ENCODE measurements around the gene SMARCA2. TPM values are rescaled to one million over a fixed set of nuclear protein-coding genes. Genes with fewer than 3 reads are reported as not detected.

The SMARCA2 gene
- polyA plus RNA-seq, 4 donors: 96.5 to 221 (median 168) TPM

DNA sequence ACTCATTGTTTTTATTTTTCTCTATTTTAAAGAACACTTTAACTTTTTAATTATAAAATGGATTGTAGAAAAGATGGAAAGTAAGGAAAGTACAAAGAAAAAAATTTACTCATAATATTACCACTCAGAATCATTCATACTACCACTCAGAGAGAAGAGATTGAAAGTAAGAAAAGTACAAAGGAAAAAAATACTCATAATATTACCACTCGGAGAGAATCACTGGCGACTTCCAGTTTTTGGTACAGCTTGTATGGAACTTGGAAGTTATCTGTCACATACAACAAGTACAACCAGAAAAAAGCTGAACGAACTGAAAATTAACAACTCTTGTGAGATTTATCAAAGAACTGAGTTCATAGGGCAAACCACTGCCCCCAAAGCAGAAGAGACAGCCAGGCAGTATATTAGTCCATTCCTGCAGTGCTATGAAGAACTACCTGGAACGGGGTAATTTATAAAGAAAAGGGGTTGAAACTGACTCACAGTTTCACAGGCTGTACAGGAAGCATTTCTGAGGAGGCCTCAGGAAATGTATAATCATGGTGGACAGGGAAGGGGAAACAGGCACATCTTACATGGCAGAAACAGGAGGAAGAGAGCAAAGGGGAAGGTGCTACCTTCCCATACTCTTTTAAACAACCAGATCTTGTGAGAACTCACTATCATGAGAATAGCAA lies 183.9 kb downstream of the SMARCA2 start:
- DNase-seq (ENCODE audit: low read depth in 4 of 4, low spot score in 3 of 4): no peak

DNA sequence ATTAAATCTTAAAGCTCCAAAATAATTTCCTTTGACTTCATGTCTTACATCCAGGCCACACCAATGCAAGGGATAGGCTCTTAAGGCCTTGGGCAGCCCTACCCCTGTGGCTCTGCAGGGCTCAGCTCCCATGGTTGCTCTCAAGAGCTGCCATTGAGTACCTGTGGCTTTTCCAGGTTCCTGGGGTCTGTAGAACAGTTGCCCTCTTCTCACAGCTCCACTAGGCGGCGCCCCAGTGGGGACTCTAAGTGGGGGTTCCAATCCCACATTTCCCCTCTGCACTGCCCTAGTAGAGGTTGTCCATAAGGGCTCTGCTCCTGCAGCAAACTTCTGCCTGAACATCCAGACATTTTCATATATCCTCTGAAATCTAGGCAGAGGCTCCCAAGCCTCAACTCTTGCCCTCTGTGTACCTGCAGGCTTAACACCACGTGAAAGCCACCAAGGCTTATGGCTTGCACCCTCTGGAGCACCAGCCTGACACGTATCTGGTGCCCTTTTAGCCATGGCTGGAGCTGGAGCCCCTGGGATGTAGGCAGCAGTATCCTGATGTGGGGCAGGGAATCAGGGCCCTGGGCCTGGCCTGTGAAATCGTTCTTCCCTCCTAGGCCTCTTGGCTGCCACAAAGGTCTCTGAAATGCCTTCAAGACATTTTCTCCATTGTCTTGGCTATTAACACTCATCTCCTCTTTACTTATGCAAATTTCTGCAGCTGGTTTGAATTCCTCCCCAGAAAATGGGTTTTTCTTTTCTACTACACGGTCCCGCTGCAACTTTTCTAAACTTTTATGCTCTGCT lies 185.1 kb downstream of the SMARCA2 start:
- no peak for DNase-seq (ENCODE audit: low read depth in 4 of 4, low spot score in 3 of 4)

DNA sequence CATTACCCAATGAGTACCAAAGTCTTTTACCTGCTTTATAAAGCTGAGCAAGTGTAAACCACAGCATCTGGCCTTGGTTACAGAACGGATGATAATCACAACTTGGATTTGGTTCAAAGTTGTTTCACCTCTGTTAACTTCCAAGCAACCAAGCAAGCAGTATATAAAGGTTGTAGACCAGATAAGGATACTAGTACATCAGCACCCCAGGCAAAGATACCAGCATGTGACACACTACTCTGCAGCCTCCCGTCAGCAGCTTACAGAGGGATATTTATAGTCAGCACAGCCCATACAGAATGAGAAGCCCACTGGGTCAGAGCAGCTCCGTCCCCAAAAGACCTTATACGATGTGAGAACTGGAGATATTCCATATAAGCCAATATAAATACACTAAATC lies 193.3 kb downstream of the SMARCA2 start:
- no peak for DNase-seq (ENCODE audit: low read depth in 4 of 4, low spot score in 3 of 4)

DNA sequence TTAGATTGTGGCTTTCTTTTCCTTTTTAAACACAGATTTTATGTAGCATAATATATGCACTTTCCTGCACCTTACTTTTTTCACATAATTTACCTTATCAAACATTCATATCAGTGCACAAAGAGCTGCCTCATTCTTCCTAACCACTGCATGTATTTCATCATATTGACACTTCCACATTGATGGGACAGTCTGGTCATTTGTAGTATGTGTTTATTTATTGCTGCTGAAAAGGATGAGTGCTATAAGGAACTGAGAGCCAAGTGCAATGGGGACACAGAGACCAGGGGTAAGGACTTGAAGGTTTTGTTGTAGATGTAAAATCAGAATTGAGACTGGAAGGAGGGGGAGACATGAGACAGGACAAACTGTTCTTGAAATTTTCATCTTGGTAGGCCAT lies 193.8 kb downstream of the SMARCA2 start:
- no peak for DNase-seq (ENCODE audit: low read depth in 4 of 4, low spot score in 3 of 4)

DNA sequence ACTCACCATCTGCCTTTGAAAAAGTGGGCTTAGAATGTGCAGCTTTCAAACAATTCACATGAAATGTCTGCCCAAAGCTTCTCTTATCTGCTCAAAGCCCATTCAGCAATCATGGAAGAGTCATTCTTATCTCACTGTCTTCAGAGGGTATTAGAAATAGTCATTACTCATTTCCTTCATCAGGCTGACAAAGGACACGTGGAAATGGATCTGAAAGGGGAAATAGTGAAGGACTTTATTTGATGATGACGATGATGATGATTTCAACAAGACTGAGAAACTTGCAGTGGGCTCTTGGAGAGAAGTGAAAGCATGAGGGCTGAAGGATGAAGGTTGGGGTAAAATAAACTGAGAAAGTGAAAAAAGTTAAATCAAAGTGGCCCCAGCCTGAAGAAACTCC lies 194.3 kb downstream of the SMARCA2 start:
- DNase-seq (ENCODE audit: low read depth in 4 of 4, low spot score in 3 of 4): no peak

DNA sequence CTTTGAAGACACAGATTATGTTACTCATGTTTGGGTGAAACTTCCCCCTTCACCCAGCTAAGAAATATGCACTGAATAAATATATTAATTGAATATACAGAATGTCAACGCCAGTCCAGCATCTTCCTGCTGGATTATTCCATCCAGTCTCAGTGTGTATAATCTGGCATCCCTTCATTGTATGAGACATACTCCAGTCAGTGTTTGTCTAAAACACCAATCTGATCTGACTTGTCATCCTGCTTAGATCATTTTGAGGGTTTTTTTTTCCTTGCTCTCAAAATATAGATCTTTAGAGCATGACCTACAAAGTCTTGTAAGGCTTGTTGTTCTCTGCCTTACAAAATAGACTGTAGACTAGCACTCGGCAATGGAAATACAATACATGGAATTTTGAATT lies 195.1 kb downstream of the SMARCA2 start:
- DNase-seq (ENCODE audit: low read depth in 4 of 4, low spot score in 3 of 4): no peak

DNA sequence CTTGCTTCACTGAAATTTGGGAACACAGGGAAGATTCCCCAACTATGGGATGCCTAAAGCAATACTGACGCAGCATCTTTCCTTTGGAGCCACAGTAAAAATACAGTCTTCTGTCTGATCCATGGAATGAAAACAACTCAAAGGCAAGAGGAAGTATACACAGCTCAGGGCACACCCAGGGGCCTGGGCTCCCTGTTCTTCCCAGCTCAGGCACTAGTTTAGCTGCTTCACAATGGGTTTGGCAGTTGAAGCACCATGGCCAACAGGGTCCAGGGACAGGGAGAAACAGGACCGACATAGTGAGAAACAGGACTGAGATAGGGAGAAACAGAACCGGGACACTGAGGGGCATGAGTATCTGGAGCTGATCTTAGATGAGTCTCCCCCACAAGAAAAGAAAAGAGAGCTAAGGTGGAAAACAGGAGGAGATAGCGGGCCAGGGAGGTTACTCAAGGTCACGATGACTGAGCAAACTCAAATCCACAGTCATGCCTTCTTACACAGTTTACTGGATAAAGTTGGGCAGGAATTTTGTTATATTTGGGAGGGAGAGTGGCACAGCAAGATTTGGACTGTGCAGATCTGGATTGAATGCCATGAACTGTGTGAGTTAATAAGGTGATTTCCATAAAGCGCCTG lies 198.8 kb downstream of the SMARCA2 start:
- no peak for DNase-seq (ENCODE audit: low read depth in 4 of 4, low spot score in 3 of 4)

DNA sequence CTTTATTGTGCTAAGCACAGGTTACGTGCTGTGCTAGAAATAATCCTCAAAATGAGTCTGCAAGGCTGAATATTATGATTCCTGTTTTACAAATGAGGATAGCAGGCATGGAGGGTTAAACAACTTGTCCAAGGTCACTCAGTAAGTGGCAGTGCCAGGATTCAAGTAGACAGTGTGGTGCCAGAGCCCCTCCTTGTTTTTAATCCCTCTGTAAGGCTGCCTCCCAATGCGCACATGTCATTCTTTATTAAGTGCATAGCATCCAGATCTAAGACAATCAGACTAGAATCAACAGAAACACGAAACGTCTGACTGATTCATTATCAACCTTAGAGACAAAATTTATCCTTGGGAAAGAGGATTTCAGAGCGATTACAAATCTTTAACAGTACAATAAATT lies 199.6 kb downstream of the SMARCA2 start:
- no peak for DNase-seq (ENCODE audit: low read depth in 4 of 4, low spot score in 3 of 4)

DNA sequence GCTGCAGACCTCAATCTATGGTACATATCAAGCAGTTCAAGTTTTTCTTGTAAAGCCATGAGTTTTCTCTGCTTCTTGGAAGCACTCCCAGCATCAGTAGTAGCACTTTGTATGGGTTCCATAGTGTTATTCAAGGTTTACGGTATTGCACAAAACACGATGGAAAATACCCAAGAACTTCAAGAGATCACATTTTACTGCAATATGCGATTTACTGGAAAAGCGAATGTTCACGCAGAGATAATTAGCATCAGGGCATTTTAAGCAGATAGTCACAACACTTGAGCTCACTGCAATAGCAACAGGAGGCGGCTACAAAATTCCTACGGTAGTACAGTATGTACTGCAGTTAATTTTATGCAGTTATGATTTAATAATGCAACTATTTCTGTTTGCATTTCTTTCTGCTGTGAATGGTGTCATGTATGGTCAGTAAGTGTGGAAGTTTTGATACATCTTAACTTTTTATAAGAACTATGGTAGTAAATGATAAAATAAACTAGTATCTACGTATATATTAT lies 200.8 kb downstream of the SMARCA2 start:
- no peak for DNase-seq (ENCODE audit: low read depth in 4 of 4, low spot score in 3 of 4)

DNA sequence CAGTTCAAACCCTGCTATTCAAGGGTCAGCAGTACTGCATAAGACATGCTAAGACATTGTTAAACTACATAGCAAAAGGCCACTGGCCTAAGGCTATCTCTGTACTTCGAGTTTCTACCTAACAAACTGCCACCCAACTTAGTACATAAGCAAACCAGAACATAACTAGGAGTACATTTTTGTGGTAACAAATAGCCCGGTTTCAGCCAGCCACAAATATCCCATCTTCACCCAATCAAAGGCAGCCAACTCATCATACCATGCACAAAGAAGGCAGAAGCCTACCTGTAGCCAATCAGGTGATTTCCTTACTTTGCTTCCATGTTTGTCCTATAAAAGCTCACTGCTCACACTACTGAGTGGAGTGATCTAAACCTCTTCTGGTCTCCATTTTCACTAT lies 201.4 kb downstream of the SMARCA2 start:
- no peak for DNase-seq (ENCODE audit: low read depth in 4 of 4, low spot score in 3 of 4)

DNA sequence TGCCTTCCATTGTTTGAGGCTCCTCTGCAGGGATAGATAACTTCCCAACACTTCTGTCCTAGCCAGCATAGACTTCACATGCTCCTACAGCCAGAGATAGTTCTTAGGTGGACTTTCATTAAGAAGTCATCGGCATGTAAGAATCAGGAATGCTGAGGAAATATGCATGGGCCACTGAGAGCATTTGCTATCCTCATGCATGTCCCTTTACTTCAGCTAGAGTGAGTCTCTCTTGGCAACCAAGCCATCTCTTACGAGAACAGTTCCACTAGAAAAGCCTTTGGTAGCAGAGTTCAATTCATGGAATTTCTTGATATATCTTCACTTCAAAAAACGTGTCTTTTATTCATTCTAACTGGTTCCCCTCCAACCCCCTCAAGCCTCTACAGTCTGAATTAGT lies 202.4 kb downstream of the SMARCA2 start:
- DNase-seq (ENCODE audit: low read depth in 4 of 4, low spot score in 3 of 4): no peak

DNA sequence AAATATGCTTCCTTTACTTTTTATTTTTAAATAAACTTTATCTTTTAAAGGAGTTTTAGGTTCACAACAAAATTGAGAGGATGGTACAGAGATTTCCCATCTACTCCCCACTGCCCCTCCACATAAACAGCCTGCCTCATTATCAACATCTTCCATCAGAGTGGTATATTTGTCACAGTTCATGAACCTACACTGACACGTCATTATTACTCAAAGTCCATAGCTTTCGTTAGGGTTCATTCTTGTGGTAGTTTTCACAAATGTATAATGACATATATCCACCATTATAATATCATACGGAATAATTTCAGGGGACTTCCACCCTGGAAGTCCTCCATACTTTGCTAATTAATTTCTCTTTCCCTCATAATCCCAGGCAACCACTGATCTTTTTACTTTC lies 204.9 kb downstream of the SMARCA2 start:
- DNase-seq (ENCODE audit: low read depth in 4 of 4, low spot score in 3 of 4): no peak

DNA sequence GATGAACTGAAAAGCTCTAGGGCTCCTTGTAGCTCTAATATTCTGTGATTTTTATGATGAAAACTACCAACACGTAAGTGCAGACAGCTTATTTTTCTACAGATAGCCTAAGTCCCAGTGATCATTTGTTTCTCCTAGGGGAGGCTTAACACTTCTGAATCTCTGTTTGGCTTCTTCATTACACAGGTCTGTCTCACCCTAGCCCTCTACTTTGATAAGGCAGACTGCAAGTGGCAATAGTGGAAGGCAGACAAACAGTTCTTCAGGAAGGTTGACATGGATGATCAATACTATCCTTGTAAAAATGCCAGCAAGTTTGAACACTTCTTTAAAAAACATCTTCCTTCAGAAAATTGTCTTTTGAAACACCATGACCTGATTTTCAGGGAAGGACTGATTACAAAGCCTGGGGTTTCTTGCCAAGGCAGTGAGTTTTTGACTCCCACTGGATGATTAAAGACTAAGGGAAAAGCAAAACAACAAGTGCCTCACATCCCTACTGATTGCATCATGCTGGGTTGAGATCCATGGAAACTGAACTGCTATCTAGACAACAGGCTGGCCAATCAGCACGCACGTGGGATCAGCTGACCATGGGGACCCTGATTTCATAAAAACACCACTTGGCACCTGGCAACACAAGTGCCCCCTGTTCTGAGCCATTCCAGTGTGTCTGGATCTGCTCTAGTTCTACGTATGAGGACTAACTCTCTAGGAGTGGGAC lies 212.2 kb downstream of the SMARCA2 start:
- DNase-seq (ENCODE audit: low read depth in 4 of 4, low spot score in 3 of 4): no peak

DNA sequence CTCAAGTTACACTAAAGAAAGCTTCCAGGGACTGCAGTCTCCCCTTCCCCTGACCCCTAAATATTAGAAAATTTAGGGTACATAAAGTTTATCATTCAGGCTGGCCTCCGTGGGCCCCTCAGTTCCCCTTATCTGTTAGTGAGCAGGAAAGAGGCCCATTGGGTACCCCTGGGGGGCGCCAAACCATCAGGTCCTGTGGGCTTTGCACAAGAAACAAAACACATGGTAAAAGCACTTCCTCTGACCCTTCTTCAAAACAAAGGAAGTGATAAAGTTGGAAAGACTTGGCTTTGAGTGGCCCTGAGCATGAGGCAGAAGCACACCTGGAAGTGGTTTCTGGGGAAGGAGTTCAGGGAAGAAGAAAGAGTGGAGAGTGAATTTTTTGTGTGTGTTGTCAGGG lies 213.0 kb downstream of the SMARCA2 start:
- no peak for DNase-seq (ENCODE audit: low read depth in 4 of 4, low spot score in 3 of 4)

DNA sequence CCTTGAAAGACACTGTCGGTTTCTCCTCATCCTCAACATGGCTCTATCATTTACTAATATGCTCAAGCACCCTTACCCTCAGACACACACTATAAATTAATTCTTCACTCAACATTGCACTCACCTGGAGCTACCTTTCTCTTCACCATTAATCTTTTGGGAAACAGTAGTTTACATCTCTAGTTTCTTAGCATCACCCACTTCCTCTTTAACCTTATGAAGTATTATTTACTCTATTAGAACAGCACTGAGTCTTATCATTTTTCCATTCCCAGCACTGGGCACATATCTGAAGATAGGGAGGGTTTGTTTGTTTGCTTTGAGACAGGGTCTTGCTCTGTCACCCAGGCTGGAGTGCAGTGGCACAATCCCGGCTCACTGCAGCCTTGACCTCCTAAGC lies 213.5 kb downstream of the SMARCA2 start:
- no peak for DNase-seq (ENCODE audit: low read depth in 4 of 4, low spot score in 3 of 4)

DNA sequence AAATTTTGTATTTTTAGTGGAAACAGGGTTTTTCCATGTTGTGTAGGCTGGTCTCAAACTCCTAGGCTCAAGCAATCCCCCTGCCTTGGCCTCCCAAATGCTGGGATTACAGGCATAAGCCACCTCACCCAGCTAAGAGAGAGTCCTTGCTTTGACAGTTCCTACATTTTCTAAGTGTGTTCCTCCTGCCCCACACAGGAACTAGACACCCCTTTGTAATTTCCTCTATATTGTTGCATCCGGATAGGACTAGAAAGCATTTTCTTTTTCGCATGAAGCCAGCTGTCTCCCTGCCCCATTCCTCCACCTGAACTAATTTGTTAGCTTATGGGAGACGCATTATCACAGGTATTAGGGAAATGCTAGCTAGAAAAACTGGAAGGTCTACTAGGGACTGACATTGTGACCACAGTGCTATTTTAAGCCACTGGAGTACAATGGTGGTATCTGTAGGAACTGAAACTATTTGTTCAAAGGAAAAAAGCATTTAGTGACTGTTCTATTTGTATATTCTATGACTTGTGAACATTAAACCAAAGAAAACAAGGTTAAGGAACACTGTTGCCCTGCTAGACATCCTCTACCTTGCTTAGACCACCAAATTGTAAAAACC lies 214.1 kb downstream of the SMARCA2 start:
- DNase-seq (ENCODE audit: low read depth in 4 of 4, low spot score in 3 of 4): no peak

DNA sequence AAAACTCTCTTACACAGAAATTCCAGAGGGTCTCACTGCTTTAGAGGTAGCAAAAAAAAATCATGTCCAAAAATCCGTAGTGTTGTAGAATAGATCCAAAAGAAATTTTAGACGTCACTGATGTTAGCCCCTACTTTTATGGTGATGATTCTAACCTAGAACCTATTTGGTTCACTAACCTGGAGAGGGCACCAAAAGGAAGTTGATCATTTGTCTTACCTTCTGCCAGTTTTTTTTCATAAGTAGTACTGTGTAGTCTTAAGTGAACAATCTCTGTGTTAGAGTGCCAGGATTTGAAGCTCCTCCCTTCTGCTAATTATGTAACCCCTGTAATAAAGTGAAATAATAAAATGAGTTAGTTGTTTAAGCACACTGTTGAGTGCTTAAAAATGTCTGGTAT lies 215.2 kb downstream of the SMARCA2 start:
- no peak for DNase-seq (ENCODE audit: low read depth in 4 of 4, low spot score in 3 of 4)

DNA sequence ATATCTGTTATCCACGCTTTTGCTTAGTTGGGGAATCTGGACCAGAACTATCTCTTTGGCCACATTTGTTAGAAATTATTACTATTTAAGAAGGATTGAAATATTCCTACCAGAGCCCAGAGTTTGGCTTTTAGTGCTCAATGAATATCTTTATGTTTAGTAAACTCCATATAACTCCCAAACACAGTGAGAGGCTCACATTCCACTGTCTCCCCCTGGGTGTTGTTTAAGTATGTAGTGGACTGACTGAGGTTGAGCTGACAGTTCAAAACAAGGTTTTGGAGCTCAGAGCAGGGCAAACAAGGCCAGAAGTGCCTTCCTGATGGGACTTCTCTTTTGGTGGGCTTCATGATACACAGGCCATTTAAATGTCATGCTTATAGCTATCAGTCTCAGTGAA lies 216.0 kb downstream of the SMARCA2 start:
- DNase-seq (ENCODE audit: low read depth in 4 of 4, low spot score in 3 of 4): no peak

DNA sequence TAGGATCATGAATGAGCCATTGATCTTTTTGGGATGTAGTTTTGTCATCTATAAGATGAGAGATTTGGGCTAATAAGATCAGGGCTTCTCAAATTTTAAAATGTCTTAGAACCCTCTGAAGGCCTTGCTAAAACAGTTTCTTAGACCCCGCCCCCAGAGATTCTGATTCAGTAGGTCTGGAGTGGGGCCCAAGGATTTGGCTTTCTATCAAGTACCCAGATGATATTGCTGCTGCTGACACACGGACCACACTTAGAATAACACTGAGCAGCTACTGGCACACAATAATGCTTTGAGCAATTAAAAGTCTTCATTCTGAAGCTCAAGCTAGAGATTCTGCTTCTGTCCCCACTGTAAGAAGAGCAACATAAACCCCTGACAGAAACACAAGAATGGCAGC lies 216.7 kb downstream of the SMARCA2 start:
- DNase-seq (ENCODE audit: low read depth in 4 of 4, low spot score in 3 of 4): no peak

DNA sequence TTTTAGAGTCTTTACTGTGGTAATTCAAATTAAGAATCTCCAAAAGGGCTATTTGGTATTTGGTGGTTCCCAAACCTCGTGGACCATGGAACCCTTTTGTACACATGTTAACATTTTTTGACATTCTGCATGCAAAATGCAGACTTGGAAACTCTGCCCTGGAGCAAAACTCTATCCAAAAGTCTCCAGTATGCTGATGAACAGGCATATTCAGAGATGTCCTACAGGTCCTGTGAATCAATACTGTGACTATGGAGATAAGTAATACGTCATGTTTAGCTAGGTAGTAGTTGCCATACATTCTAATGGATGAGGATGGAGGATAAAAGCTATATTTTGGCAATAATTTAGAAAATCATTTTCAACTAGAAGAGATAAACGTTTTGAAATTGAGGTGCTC lies 218.1 kb downstream of the SMARCA2 start:
- DNase-seq (ENCODE audit: low read depth in 4 of 4, low spot score in 3 of 4): no peak

All from left renal pelvis (tissue), 4 donors.